PC-3 (cell line): ENCODE measurements around the gene SLC4A5. TPM values are rescaled to one million over a fixed set of nuclear protein-coding genes. Genes with fewer than 3 reads are reported as not detected.

Source experiments
- ATAC-seq: fragments of 200-7000 bp; cut with Tn5 transposase; 2 replicates; pipeline ENCODE4 v1.9.1; 2020; ENCODE audit warnings: mild to moderate bottlenecking, moderate library complexity
- BruUV-seq: library from RNA; stranded (reverse); fragments of 400-500 nt; replicated peaks from 2 replicates; lab custom pipeline; 2021; lab: Mats Ljungman, UMichigan
- CTCF ChIA-PET: fragments of 300-600 bp; sonication (Branson Sonifier 250); formaldehyde crosslinking; loops from one replicate; lab custom pipeline; 2022; ENCODE audit warnings: antibody characterized with exemption; lab: Charles Lee
- POLR2A ChIA-PET: fragments of 300-600 bp; sonication (Branson Sonifier 250); formaldehyde crosslinking; loops from one replicate; lab custom pipeline; 2022; ENCODE audit warnings: antibody characterized with exemption; ENCODE audit not compliant: unreplicated experiment; lab: Charles Lee
- DNase-seq: peaks from one replicate; pipeline ENCODE4 v3.0.0-alpha.2; 2015
- H2AFZ ChIP-seq: fragments of 300-600 bp; sonication (generic); 2 replicates; pipeline ENCODE4 v1.6.0; 2016; ENCODE audit warnings: antibody characterized with exemption, low read length
- H3F3A ChIP-seq: fragments of 300-600 bp; sonication (generic); one replicate; pipeline ENCODE4 v1.6.0; 2017; ENCODE audit warnings: antibody characterized with exemption, low read length, control low read depth, mild to moderate bottlenecking; ENCODE audit not compliant: unreplicated experiment
- H3K27ac ChIP-seq: fragments of 300-600 bp; sonication (generic); 2 replicates; pipeline ENCODE4 v1.5.1; 2016; ENCODE audit warnings: mild to moderate bottlenecking, low read length
- H3K27me3 ChIP-seq: fragments of 300-600 bp; sonication (generic); 2 replicates; pipeline ENCODE4 v1.6.1; 2016; ENCODE audit warnings: low read length, mixed read lengths
- H3K36me3 ChIP-seq: fragments of 300-600 bp; sonication (generic); 2 replicates; pipeline ENCODE4 v1.6.1; 2016; ENCODE audit warnings: low read depth, mixed run types, low read length, mixed read lengths
- H3K4me1 ChIP-seq: fragments of 300-600 bp; sonication (generic); 2 replicates; pipeline ENCODE4 v1.5.1; 2016; ENCODE audit warnings: low read length; ENCODE audit not compliant: insufficient read depth
- H3K4me2 ChIP-seq: fragments of 300-600 bp; sonication (generic); 2 replicates; pipeline ENCODE4 v1.6.0; 2016; ENCODE audit warnings: low read length
- H3K4me3 ChIP-seq: fragments of 300-600 bp; sonication (generic); 2 replicates; pipeline ENCODE4 v1.5.1; 2016; ENCODE audit warnings: mild to moderate bottlenecking, low read length, mixed read lengths
- H3K79me2 ChIP-seq: fragments of 300-600 bp; sonication (generic); 2 replicates; pipeline ENCODE4 v1.6.1; 2017; ENCODE audit warnings: low read length, mixed read lengths
- H3K9ac ChIP-seq: fragments of 300-600 bp; sonication (generic); 2 replicates; pipeline ENCODE4 v1.6.0; 2016; ENCODE audit warnings: mild to moderate bottlenecking, low read length
- H3K9me2 ChIP-seq: fragments of 300-600 bp; sonication (generic); replicated peaks from 2 replicates; pipeline ENCODE4 v1.6.1; 2016; ENCODE audit warnings: mixed run types, low read length, mixed read lengths
- H3K9me3 ChIP-seq: fragments of 300-600 bp; sonication (generic); 2 replicates; pipeline ENCODE4 v1.6.1; 2016; ENCODE audit warnings: low read length, mixed read lengths
- H4K20me1 ChIP-seq: fragments of 300-600 bp; sonication (generic); 2 replicates; pipeline ENCODE4 v1.6.1; 2016; ENCODE audit warnings: low read length, mixed read lengths
- CTCF ChIP-seq: fragments of 300-600 bp; sonication (generic); conservative IDR thresholded peaks from 2 replicates; pipeline ENCODE4 v1.5.1; 2017; ENCODE audit warnings: antibody characterized with exemption, low read depth, mild to moderate bottlenecking, low read length
- EZH2 ChIP-seq: fragments of 300-600 bp; sonication (generic); IDR thresholded peaks from one replicate; pipeline ENCODE4 v1.6.1; 2017; ENCODE audit warnings: antibody characterized with exemption, mild to moderate bottlenecking, low read length; ENCODE audit not compliant: unreplicated experiment
- EZH2phosphoT487 ChIP-seq: fragments of 300-600 bp; sonication (generic); IDR thresholded peaks from 2 replicates; pipeline ENCODE4 v1.6.1; 2018; ENCODE audit warnings: mild to moderate bottlenecking, antibody characterized with exemption, low read length, borderline replicate concordance
- intact Hi-C: fragments of 100-400 bp; cut with micrococcal nuclease; formaldehyde crosslinking; loops from 2 replicates; pipeline ENCODE4 v1.9.0; 2023
- total RNA-seq: library from RNA; depleted of rRNA; stranded (reverse); fragments of >200 nt; gene quantifications from 2 replicates; pipeline ENCODE4 v1.2.3, GENCODE V29; 2014

Gene SLC4A5
- total RNA-seq, 1 experiment from 2014 or later = 2.4 TPM

DNA sequence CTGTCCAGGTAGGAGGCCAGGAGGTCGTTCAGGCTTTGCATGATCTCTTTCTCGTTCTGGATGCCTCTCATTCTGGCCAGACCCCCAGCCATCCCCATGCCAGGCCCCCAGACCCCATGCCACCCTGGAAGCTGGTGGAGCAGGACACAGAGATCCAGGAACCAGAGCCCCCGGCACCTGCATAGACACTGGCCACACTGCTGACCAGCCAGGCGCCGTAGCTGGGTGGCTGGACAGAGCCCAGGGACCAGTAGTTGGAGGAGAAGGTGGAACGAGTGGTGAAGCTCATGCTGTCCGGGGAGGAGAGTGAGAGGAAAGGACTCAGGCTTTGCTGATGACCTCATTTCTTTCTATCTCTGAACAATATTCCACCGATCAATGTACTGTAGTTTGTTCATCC lies 35.5 kb downstream of the SLC4A5 start:
- DNase-seq = no peak

DNA sequence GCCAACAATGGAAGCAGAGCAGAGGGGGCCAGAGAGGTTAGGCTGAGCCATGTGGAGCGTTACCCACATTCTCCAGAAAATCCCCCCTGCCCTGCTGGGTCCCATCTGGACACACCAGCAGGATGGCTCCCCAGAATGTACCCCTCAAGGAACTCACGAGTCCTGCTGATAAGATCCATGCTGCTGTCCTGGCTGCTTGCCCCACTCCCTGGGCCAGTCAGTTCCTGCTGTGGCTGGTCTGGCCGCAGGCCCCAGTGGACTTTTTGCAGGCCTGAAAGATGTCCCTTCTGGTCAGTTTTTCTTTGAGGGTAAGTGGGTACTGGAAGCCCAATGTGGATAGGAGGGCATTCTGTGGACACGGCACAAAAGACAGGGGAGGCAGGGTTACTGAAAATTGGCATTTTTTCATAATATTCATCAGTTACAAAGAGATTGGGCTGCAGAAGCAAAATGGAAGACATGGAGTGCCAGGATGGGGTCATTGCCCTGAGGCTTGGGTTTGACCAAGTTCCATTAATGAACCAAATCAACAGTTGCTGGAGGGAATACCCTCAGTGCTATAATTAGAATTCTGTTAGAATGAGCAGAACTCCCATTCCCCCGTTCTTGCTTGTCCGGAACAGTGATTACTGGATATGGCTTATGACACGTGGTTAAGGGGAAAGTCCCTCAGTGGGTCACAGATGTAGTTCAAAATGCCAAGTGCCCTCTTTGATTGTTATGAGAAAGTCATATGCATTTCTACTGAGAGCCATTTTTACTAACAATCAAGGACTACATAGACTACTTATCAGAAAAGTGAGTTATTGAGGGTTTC lies 38.7 kb downstream of the SLC4A5 start:
- ChIA-PET POLR2A (no interaction called here), CTCF (interaction anchor here (0.6 kb wide), 1 partner anchor 281 kb away, joined by 12 read pairs; no protein-coding TSS in a partner anchor)
- ATAC-seq (no peak), DNase-seq (no peak)
- no peak overlapping the region for H2AFZ ChIP-seq
- H3K9ac ChIP-seq = no peak overlapping the region
- no peaks in the 10 kb centered on the region for H3F3A ChIP-seq
- H3K27ac ChIP-seq = no peak overlapping the region
- intact Hi-C loops = no loop called here
- no peaks in the 10 kb centered on the region for H3K4me1 ChIP-seq
- no peak for TF ChIP-seq EZH2
- no peak for TF ChIP-seq CTCF
- no peak for TF ChIP-seq EZH2phosphoT487
- H3K36me3 ChIP-seq = no peaks in the 10 kb centered on the region
- H3K4me2 ChIP-seq = no peak overlapping the region
- no peaks in the 10 kb centered on the region for H3K9me2 ChIP-seq
- H3K4me3 ChIP-seq = no peak overlapping the region
- H3K9me3 ChIP-seq = no peaks in the 10 kb centered on the region
- no TSS peak for BruUV-seq
- no peaks in the 10 kb centered on the region for H3K27me3 ChIP-seq
- H4K20me1 ChIP-seq = no peaks in the 10 kb centered on the region
- no peaks in the 10 kb centered on the region for H3K79me2 ChIP-seq

More for the DNA sequence above, 35.5 kb downstream of the SLC4A5 start:
- no peak for ATAC-seq
- H3K9ac ChIP-seq = no peak overlapping the region
- BruUV-seq = no TSS peak
- H3K79me2 ChIP-seq = no peaks in the 10 kb centered on the region
- ChIA-PET POLR2A (no interaction called here), CTCF (no interaction called here)
- no peak overlapping the region for H2AFZ ChIP-seq
- no peaks in the 10 kb centered on the region for H3K9me3 ChIP-seq
- H4K20me1 ChIP-seq = no peaks in the 10 kb centered on the region
- no peaks in the 10 kb centered on the region for H3K27me3 ChIP-seq
- no peaks in the 10 kb centered on the region for H3K9me2 ChIP-seq
- H3F3A ChIP-seq = no peaks in the 10 kb centered on the region
- no peaks in the 10 kb centered on the region for H3K36me3 ChIP-seq
- no peaks in the 10 kb centered on the region for H3K4me1 ChIP-seq
- H3K27ac ChIP-seq = no peak overlapping the region
- no peak overlapping the region for H3K4me3 ChIP-seq
- TF ChIP-seq EZH2 = no peak
- no peak for TF ChIP-seq EZH2phosphoT487
- TF ChIP-seq CTCF = no peak
- H3K4me2 ChIP-seq = no peak overlapping the region
- intact Hi-C loops = no loop called here

- no peak overlapping the region for H3K4me3 ChIP-seq
- H2AFZ ChIP-seq = no peak overlapping the region
- BruUV-seq = no TSS peak
- no peaks in the 10 kb centered on the region for H4K20me1 ChIP-seq
- H3K9me3 ChIP-seq = no peaks in the 10 kb centered on the region
- ChIA-PET CTCF (no interaction called here), POLR2A (no interaction called here)
- intact Hi-C loops = no loop called here
- no peaks in the 10 kb centered on the region for H3F3A ChIP-seq
- no peak overlapping the region for H3K27ac ChIP-seq
- no peaks in the 10 kb centered on the region for H3K9me2 ChIP-seq
- H3K4me1 ChIP-seq = no peaks in the 10 kb centered on the region
- no peaks in the 10 kb centered on the region for H3K27me3 ChIP-seq
- no peak for TF ChIP-seq EZH2
- TF ChIP-seq CTCF = no peak
- TF ChIP-seq EZH2phosphoT487 = no peak
- no peaks in the 10 kb centered on the region for H3K79me2 ChIP-seq
- H3K9ac ChIP-seq = no peak overlapping the region
- DNase-seq = no peak
- no peaks in the 10 kb centered on the region for H3K36me3 ChIP-seq
- no peak for ATAC-seq
- H3K4me2 ChIP-seq = no peak overlapping the region
Observed at GRCh38 chr2:74302865-74303264, 40.4 kb downstream of the SLC4A5 start.
